T-helper 17 cell (primary cell): ENCODE data around the gene PDIA6. TPM values are rescaled to one million over a fixed set of nuclear protein-coding genes. Genes with fewer than 3 reads are reported as not detected.

ENCODE experiments used
- ATAC-seq: fragments of 150-1000 bp; cut with Tn5 transposase; 2 replicates; pipeline ENCODE4 v1.10.0; 2021; ENCODE audit warnings: mild to moderate bottlenecking, moderate library complexity
- DNase-seq, 3 donors: peaks; one replicate each; pipeline versions ENCODE4 v3.0.0 to v3.0.0-alpha.2; 2020 to 2021
- H3K9me3 ChIP-seq: one replicate; pipeline ENCODE4 v1.7.0; 2013; ENCODE audit warnings: low read length, mild to moderate bottlenecking; ENCODE audit not compliant: control insufficient read depth, poor library complexity, severe bottlenecking
- H3K27ac Mint-ChIP-seq: one replicate; pipeline ENCODE4 v1.8.0; 2022; ENCODE audit warnings: mild to moderate bottlenecking, moderate library complexity, mixed read lengths
- H3K27me3 Mint-ChIP-seq: one replicate; pipeline ENCODE4 v1.8.0; 2022; ENCODE audit warnings: mixed read lengths
- H3K36me3 Mint-ChIP-seq: one replicate; pipeline ENCODE4 v1.8.0; 2022; ENCODE audit warnings: low read depth, mixed read lengths
- H3K4me1 Mint-ChIP-seq: one replicate; pipeline ENCODE4 v1.8.0; 2022; ENCODE audit warnings: mild to moderate bottlenecking, mixed read lengths
- H3K4me3 Mint-ChIP-seq: one replicate; pipeline ENCODE4 v1.8.0; 2022; ENCODE audit warnings: mild to moderate bottlenecking, moderate library complexity, mixed read lengths
- total RNA-seq, 4 donors: library from RNA in 2 of 4; stranded (reverse) in 2 of 4; gene quantifications; one replicate each; pipeline ENCODE4 v1.2.3 and lab custom pipeline; 2022 to 2026

Gene PDIA6
- total RNA-seq, 2 donors from 2014 or later: 53.3 to 57.4 TPM

DNA sequence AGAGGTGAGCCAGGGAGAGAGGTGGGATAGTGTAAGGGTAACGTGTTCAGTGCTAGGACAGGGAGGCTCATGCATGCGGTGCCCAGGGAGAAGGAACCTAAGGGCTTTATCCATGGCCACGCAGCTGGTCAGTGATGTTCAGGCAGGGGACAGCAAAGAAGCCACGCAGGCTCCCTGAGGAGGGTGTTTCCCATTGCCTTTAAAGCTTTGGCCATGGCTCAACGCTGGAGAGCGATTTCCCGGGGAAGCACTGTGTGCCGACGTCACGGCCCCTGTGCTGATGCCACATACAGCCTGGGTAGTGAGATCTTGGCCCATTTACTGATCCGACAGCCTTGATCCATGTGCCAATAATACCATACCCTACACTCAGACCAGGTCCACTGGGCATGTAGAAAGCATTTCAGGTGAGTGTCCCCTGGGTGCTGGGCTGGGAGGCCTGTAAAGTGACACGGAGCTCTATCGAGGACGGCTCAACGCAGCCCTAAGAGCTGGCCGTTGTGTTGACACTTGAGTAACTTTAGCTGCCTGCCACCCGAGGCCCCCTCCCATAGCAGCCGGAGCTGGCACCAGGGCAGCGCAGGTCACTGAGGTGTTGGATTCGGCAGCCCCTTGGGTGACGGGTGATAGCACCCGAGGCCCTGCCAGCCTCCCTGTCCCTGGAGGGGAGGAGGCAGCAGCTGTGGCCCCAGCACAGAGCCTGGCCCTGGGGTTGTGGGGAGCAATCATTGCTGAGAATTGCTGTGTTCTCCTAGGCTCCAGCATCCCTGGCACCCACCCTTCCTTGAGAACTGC, 41.4 kb downstream of the PDIA6 start:
- no peak for DNase-seq
- H3K4me3 Mint-ChIP-seq: no peak overlapping the region
- no peak overlapping the region for H3K27ac Mint-ChIP-seq
- H3K27me3 Mint-ChIP-seq: no peaks in the 10 kb centered on the region
- ATAC-seq: no peak
- no peaks in the 10 kb centered on the region for H3K36me3 Mint-ChIP-seq
- H3K9me3 ChIP-seq: no peaks in the 10 kb centered on the region
- H3K4me1 Mint-ChIP-seq: no peaks in the 10 kb centered on the region

DNA sequence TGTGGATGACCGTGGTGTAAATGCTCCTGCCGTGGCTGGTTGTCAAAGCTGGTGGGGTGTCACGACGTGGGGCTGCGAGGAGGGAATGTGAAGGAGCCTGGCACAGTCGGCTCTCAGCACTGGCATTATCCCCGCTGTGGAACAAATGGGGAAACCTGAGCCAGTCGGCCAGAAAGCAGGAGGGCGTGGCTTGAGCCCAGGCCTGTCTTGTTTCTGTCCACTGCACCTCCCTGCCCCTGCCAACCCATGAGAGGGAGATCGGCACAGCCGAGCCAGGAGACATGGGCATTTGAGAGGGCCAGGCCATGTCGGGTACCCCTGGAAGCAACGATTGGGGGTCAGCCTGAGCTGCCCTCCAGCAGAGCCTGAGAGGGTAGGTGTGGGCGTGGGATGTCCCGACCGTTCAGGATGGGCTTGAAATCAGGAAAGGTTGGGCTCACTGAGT, 44.5 kb downstream of the PDIA6 start:
- ATAC-seq: no peak
- no peak overlapping the region for H3K27ac Mint-ChIP-seq

GRCh38 chr2:10765914-10766313, 46.7 kb downstream of the PDIA6 start:
- no peaks in the 10 kb centered on the region for H3K9me3 ChIP-seq
- peak overlapping the region; percentile 19 for H3K4me3 Mint-ChIP-seq
- H3K4me1 Mint-ChIP-seq: peaks cover 6% of the 10 kb centered on the region
- DNase-seq: no peak
- peaks cover 6% of the 10 kb centered on the region for H3K27me3 Mint-ChIP-seq
- ATAC-seq: no peak
- H3K36me3 Mint-ChIP-seq: peaks cover 2% of the 10 kb centered on the region
- H3K27ac Mint-ChIP-seq: no peak overlapping the region

More for the DNA sequence above, 44.5 kb downstream of the PDIA6 start:
- H3K4me1 Mint-ChIP-seq: peaks cover 2% of the 10 kb centered on the region
- no peak for DNase-seq
- peaks cover under 1% of the 10 kb centered on the region for H3K36me3 Mint-ChIP-seq
- no peaks in the 10 kb centered on the region for H3K9me3 ChIP-seq
- H3K27me3 Mint-ChIP-seq: peaks cover 4% of the 10 kb centered on the region
- no peak overlapping the region for H3K4me3 Mint-ChIP-seq

GRCh38 chr2:10765461-10765860, 47.1 kb downstream of the PDIA6 start:
- H3K27me3 Mint-ChIP-seq: peaks cover 6% of the 10 kb centered on the region
- H3K9me3 ChIP-seq: no peaks in the 10 kb centered on the region
- peaks cover 6% of the 10 kb centered on the region for H3K4me1 Mint-ChIP-seq
- no peak for DNase-seq
- H3K27ac Mint-ChIP-seq: no peak overlapping the region
- H3K36me3 Mint-ChIP-seq: peaks cover 2% of the 10 kb centered on the region
- peak overlapping the region; percentile 19 for H3K4me3 Mint-ChIP-seq
- no peak for ATAC-seq

- no peak overlapping the region for H3K4me3 Mint-ChIP-seq
- DNase-seq (no peak), ATAC-seq (no peak)
- no peak overlapping the region for H3K27ac Mint-ChIP-seq
- H3K9me3 ChIP-seq: no peaks in the 10 kb centered on the region
- peaks cover 6% of the 10 kb centered on the region for H3K4me1 Mint-ChIP-seq
- H3K36me3 Mint-ChIP-seq: peaks cover 2% of the 10 kb centered on the region
- peaks cover 6% of the 10 kb centered on the region for H3K27me3 Mint-ChIP-seq
These were observed 47.7 kb downstream of the PDIA6 start for GRCh38 chr2:10764896-10765295.

DNA sequence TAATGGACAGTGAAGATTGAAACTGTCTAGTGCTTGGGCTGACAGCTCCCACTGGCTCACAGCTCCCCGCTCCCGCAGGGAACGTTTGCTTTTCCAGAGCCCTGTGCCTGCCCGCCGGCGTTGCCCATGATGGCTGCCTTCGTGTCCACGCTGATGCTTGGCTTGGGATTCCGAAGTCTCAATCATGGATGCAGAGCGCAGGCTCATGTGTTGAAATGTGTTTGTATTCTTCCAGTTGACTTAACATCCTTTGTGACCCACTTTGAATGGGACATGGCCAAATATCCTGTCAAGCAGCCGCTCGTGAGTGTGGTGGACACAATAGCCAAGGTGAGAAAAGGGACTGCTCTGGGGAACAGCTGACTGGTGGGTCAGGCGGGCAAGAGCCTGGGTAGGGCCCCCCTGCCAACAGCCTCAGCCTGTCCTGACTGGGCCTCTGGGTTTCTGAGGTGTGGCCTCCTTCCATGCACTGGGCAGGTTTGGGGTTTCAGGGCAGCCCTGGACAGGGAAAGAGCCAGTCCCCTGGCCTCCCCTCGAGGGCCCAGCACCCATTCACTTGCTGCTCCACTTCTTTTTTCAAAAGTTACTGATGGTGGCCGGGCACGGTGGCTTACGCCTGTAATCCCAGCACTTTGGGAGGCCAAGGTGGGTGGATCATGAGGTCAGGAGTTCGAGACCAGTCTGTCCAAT, 48.3 kb downstream of the PDIA6 start:
- ATAC-seq: no peak
- Mint-ChIP-seq H3K27me3 (peaks cover 6% of the 10 kb centered on the region), H3K27ac (no peak overlapping the region), H3K36me3 (peaks cover 2% of the 10 kb centered on the region), H3K4me3 (no peak overlapping the region), H3K4me1 (peaks cover 6% of the 10 kb centered on the region)
- no peaks in the 10 kb centered on the region for H3K9me3 ChIP-seq
- DNase-seq: no peak

DNA sequence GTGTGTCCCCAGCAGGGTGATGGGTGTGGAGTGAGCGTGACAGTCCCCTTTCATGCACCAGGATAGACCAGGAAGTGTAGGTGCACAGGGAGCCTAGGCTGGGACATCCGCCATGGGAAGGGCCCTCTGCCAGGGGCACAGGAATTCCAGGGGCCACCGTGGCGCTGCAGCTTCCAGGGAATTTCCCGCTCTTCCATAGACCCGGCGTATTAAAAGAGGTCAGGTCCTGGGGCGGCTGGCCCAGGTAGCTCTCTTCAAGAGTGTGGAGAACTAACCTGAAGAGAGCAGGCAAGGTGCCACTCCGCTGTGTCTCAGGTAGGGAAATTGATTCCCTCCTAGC, 49.2 kb downstream of the PDIA6 start:
- H3K4me1 Mint-ChIP-seq: peaks cover 6% of the 10 kb centered on the region
- no peak overlapping the region for H3K27ac Mint-ChIP-seq
- H3K4me3 Mint-ChIP-seq: no peak overlapping the region
- DNase-seq (no peak), ATAC-seq (no peak)
- no peaks in the 10 kb centered on the region for H3K9me3 ChIP-seq
- peaks cover 2% of the 10 kb centered on the region for H3K36me3 Mint-ChIP-seq
- peaks cover 6% of the 10 kb centered on the region for H3K27me3 Mint-ChIP-seq

DNA sequence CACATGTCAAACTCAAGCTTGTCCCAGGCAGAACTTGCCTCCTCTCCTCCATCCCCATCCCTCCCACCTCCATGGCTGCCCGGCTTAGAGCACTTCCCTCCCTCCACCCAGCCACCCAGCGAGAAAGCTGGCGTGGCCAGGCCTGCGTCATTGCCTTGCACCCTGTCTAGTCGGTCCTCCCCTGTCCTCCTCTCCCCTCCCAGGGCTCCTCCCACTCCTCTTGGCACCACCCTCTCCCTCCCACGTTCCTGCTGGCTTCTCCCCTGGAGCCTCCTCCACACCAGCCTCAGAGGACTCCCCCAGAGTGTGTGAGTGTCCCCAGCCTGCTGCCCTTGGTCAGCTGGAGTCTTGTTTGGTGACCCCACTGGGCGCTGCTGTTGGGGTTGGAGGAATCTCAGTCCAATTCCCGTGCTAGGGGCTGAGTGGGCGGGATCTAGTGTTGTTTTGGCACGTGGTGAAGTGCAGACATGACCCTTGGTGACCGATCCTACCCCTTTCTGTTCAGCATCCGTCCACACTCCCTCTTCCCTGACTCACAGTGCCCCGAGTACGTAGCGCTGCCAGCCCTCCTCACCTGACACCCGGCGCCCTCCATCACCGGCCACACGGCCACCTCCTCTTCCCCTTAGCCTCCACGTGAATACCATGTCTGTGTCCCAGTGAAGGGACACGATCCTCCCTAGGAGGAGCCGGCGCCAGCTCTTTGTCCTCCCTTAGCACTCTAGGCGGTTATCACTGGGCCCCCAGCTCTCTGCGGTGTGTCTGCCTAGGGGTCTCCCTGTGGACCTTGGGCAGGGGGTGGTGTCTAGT, 49.7 kb downstream of the PDIA6 start:
- Mint-ChIP-seq H3K4me3 (no peak overlapping the region), H3K36me3 (peaks cover 2% of the 10 kb centered on the region), H3K27ac (no peak overlapping the region), H3K27me3 (peaks cover 6% of the 10 kb centered on the region), H3K4me1 (peaks cover 6% of the 10 kb centered on the region)
- DNase-seq: no peak
- H3K9me3 ChIP-seq: no peaks in the 10 kb centered on the region
- ATAC-seq: no peak

DNA sequence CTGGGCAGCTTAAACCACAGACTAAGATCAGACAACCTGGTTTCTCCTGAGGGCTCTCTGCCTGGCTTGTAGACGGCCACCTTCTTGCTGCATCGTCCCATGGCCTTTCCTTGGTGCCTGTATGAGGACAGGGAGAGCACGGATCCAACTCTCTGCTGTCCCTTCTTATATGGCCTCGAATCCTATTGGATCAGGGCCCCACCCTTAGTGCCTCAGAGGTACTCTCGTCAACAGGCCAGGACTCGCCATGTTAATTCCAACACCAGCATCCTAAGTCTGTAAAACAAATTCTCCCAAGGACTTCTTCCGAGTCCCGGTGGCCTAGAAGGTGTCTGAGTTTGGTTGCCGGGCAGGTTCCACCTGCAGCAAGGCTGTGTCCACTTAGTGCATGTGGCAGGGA, 51.0 kb downstream of the PDIA6 start:
- Mint-ChIP-seq H3K36me3 (peaks cover 2% of the 10 kb centered on the region), H3K4me1 (peaks cover 6% of the 10 kb centered on the region), H3K27me3 (peaks cover 6% of the 10 kb centered on the region), H3K27ac (no peak overlapping the region), H3K4me3 (no peak overlapping the region)
- H3K9me3 ChIP-seq: no peaks in the 10 kb centered on the region
- ATAC-seq (no peak), DNase-seq (no peak)

DNA sequence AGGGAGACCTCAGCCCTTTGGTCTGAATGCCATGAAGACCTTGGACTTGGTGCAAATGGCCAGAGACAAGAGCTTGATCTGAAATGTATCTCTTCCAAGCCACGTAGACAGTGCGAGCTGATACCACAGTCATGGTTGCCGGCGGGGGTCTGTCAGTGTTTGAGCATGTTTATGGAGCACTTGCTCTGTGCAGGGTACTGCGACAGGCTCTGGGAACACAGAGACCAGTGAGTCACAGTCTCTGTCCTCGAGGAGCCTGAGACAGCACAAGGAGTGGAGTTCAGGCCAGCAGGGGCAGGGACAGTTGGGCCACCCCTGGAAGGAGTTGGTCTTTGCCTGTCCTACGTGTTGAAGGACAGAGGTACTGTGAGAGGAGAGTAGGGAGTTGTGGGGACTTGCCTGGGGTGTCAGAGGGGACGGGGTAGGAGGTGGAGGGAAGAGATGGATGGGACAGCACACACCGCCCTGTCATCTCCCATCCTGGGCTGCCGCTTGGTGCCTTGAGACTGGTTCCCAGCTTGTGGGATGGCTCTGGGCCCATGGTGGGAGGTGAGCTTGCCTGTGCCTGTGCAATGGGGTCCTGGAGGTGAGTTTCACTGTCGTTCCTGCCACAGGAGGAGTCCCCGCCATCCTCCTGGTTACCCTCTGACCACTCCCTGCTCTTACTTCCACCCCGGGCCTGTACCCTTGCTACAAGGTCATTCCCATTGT, 51.6 kb downstream of the PDIA6 start:
- Mint-ChIP-seq H3K27ac (no peak overlapping the region), H3K27me3 (peaks cover 6% of the 10 kb centered on the region), H3K4me1 (peaks cover 6% of the 10 kb centered on the region), H3K36me3 (peaks cover 2% of the 10 kb centered on the region), H3K4me3 (no peak overlapping the region)
- DNase-seq (no peak), ATAC-seq (no peak)
- H3K9me3 ChIP-seq: no peaks in the 10 kb centered on the region

- Mint-ChIP-seq H3K27ac (no peak overlapping the region), H3K36me3 (peaks cover 2% of the 10 kb centered on the region), H3K4me1 (peaks cover 6% of the 10 kb centered on the region), H3K4me3 (no peak overlapping the region), H3K27me3 (peaks cover 6% of the 10 kb centered on the region)
- no peak for ATAC-seq
- DNase-seq: no peak
- no peaks in the 10 kb centered on the region for H3K9me3 ChIP-seq
These were observed 53.4 kb downstream of the PDIA6 start for GRCh38 chr2:10759151-10759714.

DNA sequence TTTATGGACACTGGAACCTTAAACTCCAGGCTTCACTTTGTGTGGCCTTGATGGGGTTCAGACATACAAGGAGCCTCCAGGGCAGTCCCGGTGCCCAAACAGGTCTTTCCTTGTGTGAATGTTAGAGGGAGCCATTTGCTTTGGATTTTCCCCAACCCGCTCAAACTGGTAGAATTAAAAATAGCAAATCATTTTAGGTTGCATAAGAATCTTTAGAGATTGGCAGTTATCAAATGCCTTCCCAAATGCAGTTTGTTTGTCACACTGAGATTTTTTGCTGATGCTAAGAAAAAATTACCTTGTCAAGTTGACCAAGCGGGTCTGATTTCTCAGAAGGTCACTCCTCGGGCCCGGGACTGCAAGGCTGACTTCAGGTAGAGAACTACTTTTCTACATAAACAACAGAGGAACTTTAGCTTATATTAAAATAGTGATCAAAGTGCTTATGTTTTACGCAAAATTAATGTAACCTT, 54.7 kb downstream of the PDIA6 start:
- no peak for ATAC-seq
- Mint-ChIP-seq H3K27me3 (no peaks in the 10 kb centered on the region), H3K27ac (no peak overlapping the region), H3K4me1 (peaks cover 2% of the 10 kb centered on the region), H3K4me3 (no peak overlapping the region), H3K36me3 (no peaks in the 10 kb centered on the region)
- no peaks in the 10 kb centered on the region for H3K9me3 ChIP-seq
- no peak for DNase-seq
